GM12878 (cell line): ENCODE results near the gene EYS. TPM values are rescaled to one million over a fixed set of nuclear protein-coding genes. Genes with fewer than 3 reads are reported as not detected.

ENCODE experiments used
- ATAC-seq: fragments of 200-7000 bp; cut with Tn5 transposase; 3 replicates; pipeline ENCODE4 v1.9.1; 2020; ENCODE audit warnings: mild to moderate bottlenecking, moderate library complexity
- BruUV-seq: library from RNA; stranded (reverse); fragments of 400-500 nt; replicated peaks from 2 replicates; lab custom pipeline; 2021; lab: Mats Ljungman, UMichigan
- CTCF ChIA-PET: fragments of 300-600 bp; sonication (Branson Sonifier 250); formaldehyde crosslinking; extraction: SDS; loops from one replicate; lab custom pipeline; 2021; ENCODE audit warnings: inconsistent platforms; lab: Yijun Ruan, JAX
- POLR2A ChIA-PET: fragments of 350-600 bp; formaldehyde crosslinking; extraction: SDS; loops from one replicate; lab custom pipeline; 2021; ENCODE audit warnings: inconsistent platforms; lab: Charles Lee
- RAD21 ChIA-PET: fragments of 300-600 bp; sonication (Branson Sonifier 250); formaldehyde crosslinking; loops from one replicate; lab custom pipeline; 2023; ENCODE audit warnings: antibody characterized with exemption; ENCODE audit not compliant: unreplicated experiment; lab: Charles Lee
- SMC1A ChIA-PET: fragments of 300-600 bp; sonication (Branson Sonifier 250); formaldehyde crosslinking; loops from one replicate; lab custom pipeline; 2023; ENCODE audit not compliant: unreplicated experiment, uncharacterized antibody; lab: Charles Lee
- DNase-seq: peaks from one replicate; pipeline ENCODE4 v3.0.0-alpha.2; 2011; ENCODE audit warnings: low read depth, low spot score
- FAIRE-seq: peaks from 3 replicates; lab custom pipeline; 2011; peaks lifted over from hg19 to GRCh38; lab: Jason Lieb, UNC
- H2AFZ ChIP-seq: 2 replicates; pipeline ENCODE4 v1.6.0; 2011; ENCODE audit warnings: low read depth, low read length, control low read depth; ENCODE audit not compliant: control insufficient read depth
- H3K27ac ChIP-seq: 2 replicates; pipeline ENCODE4 v1.5.1; 2011; ENCODE audit warnings: control low read depth; ENCODE audit not compliant: control insufficient read depth, insufficient read depth
- H3K27me3 ChIP-seq, 2 experiments: replicated peaks in 1 of 2; 2 replicates each; pipeline versions ENCODE4 v1.6.0 to v1.6.1; 2011; ENCODE audit warnings: low read length in 1 of 2; ENCODE audit not compliant: control insufficient read depth in 2 of 2, insufficient read depth in 2 of 2
- H3K36me3 ChIP-seq, 2 experiments: 2 replicates each; pipeline ENCODE4 v1.5.1; 2011; ENCODE audit warnings: low read length in 1 of 2; ENCODE audit not compliant: control insufficient read depth in 2 of 2, insufficient read depth in 2 of 2
- H3K4me1 ChIP-seq: 2 replicates; pipeline ENCODE4 v1.6.1; 2011; ENCODE audit warnings: mild to moderate bottlenecking, low read length, moderate library complexity, mixed read lengths; ENCODE audit not compliant: control insufficient read depth, insufficient read depth
- H3K4me2 ChIP-seq: 2 replicates; pipeline ENCODE4 v1.6.0; 2011; ENCODE audit warnings: control low read depth; ENCODE audit not compliant: control insufficient read depth, insufficient read depth
- H3K4me3 ChIP-seq: fragments of 200-600 bp; sonication (generic); 2 replicates; pipeline ENCODE4 v1.5.1; 2016
- H3K79me2 ChIP-seq: 2 replicates; pipeline ENCODE4 v1.6.0; 2011; ENCODE audit warnings: low read length; ENCODE audit not compliant: control insufficient read depth, insufficient read depth
- H3K9ac ChIP-seq: 2 replicates; pipeline ENCODE4 v1.8.0; 2011; ENCODE audit warnings: low read length, control low read depth, mixed read lengths; ENCODE audit not compliant: control insufficient read depth, insufficient read depth
- H3K9me3 ChIP-seq: replicated peaks from 3 replicates; pipeline ENCODE4 v1.5.1; 2011; ENCODE audit warnings: mild to moderate bottlenecking, low read length; ENCODE audit not compliant: control insufficient read depth, insufficient read depth
- H4K20me1 ChIP-seq: 2 replicates; pipeline ENCODE4 v1.6.0; 2011; ENCODE audit not compliant: control insufficient read depth, insufficient read depth
- EZH2 ChIP-seq: IDR thresholded peaks from 2 replicates; pipeline ENCODE4 v1.6.1; 2012; ENCODE audit warnings: low read depth, mild to moderate bottlenecking, control low read depth, inconsistent platforms, low read length, borderline replicate concordance; ENCODE audit not compliant: control insufficient read depth
- FOS ChIP-seq: IDR thresholded peaks from 3 replicates; pipeline ENCODE4 v1.6.1; 2011; ENCODE audit warnings: borderline replicate concordance; ENCODE audit not compliant: insufficient read length; ENCODE audit errors: extremely low read depth
- MEF2A ChIP-seq: IDR thresholded peaks from 2 replicates; pipeline ENCODE4 v1.6.1; 2011; ENCODE audit warnings: low read depth, mild to moderate bottlenecking, low read length, moderate library complexity; ENCODE audit not compliant: insufficient read depth
- MTA3 ChIP-seq: IDR thresholded peaks from 2 replicates; pipeline ENCODE4 v1.6.1; 2012; ENCODE audit warnings: low read length, inconsistent platforms, borderline replicate concordance
- NFYB ChIP-seq: IDR thresholded peaks from 2 replicates; pipeline ENCODE4 v1.6.1; 2011; ENCODE audit warnings: low read depth, mild to moderate bottlenecking, low read length, improper control_type of control experiment, moderate library complexity; ENCODE audit not compliant: insufficient read depth
- NRF1 ChIP-seq: conservative IDR thresholded peaks from 2 replicates; pipeline ENCODE4 v1.6.1; 2011; ENCODE audit warnings: mild to moderate bottlenecking, low read depth, low read length, improper control_type of control experiment
- RCOR1 ChIP-seq: conservative IDR thresholded peaks from 2 replicates; pipeline ENCODE4 v1.6.1; 2012; ENCODE audit warnings: low read depth, low read length, improper control_type of control experiment
- SIN3A ChIP-seq: IDR thresholded peaks from 2 replicates; pipeline ENCODE4 v1.6.1; 2012; ENCODE audit warnings: low read depth, low read length, improper control_type of control experiment
- SPI1 ChIP-seq: IDR thresholded peaks from 2 replicates; pipeline ENCODE4 v1.6.1; 2011; ENCODE audit warnings: low read depth, mild to moderate bottlenecking, low read length, moderate library complexity, borderline replicate concordance; ENCODE audit not compliant: insufficient read depth
- ZNF274 ChIP-seq: IDR thresholded peaks from one replicate; pipeline ENCODE4 v1.8.0; 2011; ENCODE audit not compliant: insufficient read length, insufficient read depth
- WGBS: methylation state at CpG from one replicate; pipeline ENCODE4 v1.1.6; 2016; ENCODE audit warnings: low lambda C conversion rate; ENCODE audit not compliant: insufficient replicate concordance, insufficient coverage; ENCODE audit errors: missing lambda C conversion rate; 5-methylcytosine and 5-hydroxymethylcytosine counted together
- in situ Hi-C: fragments of 300-500 bp; cut with MboI; formaldehyde crosslinking; loops from 9 replicates; pipeline ENCODE4 v1.14.3; 2018; ENCODE audit warnings: mixed read lengths
- intact Hi-C: fragments of 100-400 bp; cut with micrococcal nuclease; formaldehyde crosslinking; loops from one replicate; pipeline ENCODE4 v1.14.2; 2022; ENCODE audit not compliant: unreplicated experiment
- polyA plus RNA-seq, 11 experiments: library from polyadenylated mRNA; depleted of rRNA in 4 of 11; unstranded in 6 of 11; stranded (reverse) in 5 of 11; fragments of >200 nt; fragmentation: Nextera tagmentation in 4 of 11; fragmentation: Illumina TruSeq in 1 of 11; extraction: Ambion mirVana in 4 of 11; extraction: Trizol in 1 of 11; gene quantifications; 1 replicate in 1 of 11; 2 replicates in 10 of 11; pipeline versions ENCODE4 v1.2.1 to v1.2.3, GENCODE V29; 2011 to 2016; ENCODE audit warnings: inconsistent platforms in 2 of 11, missing spikeins in 2 of 11, low read depth in 1 of 11
- total RNA-seq, 4 experiments: library from RNA; depleted of rRNA in 3 of 4; stranded (reverse); fragments of >200 nt in 3 of 4; fragmentation: Illumina TruSeq in 1 of 4; extraction: Trizol in 1 of 4; gene quantifications; 2 replicates each; pipeline versions ENCODE4 v1.2.1 to v1.2.3, GENCODE V29; 2013 to 2021
- TF ChIP-seq, protein P1 (sequence below): fragments of 450-650 bp; conservative IDR thresholded peaks from 2 replicates; pipeline ENCODE4 v1.6.1; 2017; ENCODE audit warnings: mild to moderate bottlenecking, moderate library complexity
- TF ChIP-seq, protein P2 (sequence below): IDR thresholded peaks from 2 replicates; pipeline ENCODE4 v1.6.1; 2012; ENCODE audit warnings: low read length, inconsistent platforms

The EYS gene
- total and polyA plus RNA-seq, 10 of the 15 experiments (the other 5 are each of a cell fraction or from before 2014, with no cell fraction given): under 0.01 to 0.14 (median 0.02) TPM; not detected in 1

DNA sequence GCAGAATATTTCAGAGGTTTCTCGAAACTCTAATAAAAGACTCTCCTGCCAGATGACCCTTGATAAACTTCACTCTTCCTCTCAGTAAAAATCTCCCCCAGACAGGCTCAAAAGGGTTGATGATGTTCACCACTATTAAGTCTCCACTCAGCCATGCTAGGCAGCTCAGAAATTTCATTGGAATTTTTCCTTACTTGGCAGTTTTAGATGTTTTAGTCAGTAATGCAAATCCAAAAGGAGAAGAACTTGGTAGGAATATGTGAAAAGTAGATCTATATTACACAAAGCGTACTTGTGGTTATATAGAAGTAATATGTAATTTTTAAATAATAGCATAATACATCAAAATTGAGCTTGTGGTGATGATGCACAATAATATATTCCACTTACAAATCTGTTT lies 1738.4 kb downstream of the EYS start:
- no peaks in the 10 kb centered on the region for H3K27me3 ChIP-seq
- no peak overlapping the region for H3K9ac ChIP-seq
- intact Hi-C loops: no loop called here
- in situ Hi-C loops: no loop called here
- SMC1A ChIA-PET: interaction anchor here (0.7 to 1.6 kb wide), 4 partner anchors 12 to 401 kb away, joined by 3 read pairs; no protein-coding TSS in a partner anchor
- RAD21 ChIA-PET: no interaction called here
- no peaks in the 10 kb centered on the region for H4K20me1 ChIP-seq
- CTCF ChIA-PET: interaction anchor here (0.9 kb wide), 1 partner anchor 362 kb away, joined by 3 read pairs; no protein-coding TSS in a partner anchor
- no peak for DNase-seq
- POLR2A ChIA-PET: no interaction called here
- no peaks in the 10 kb centered on the region for H3K36me3 ChIP-seq
- H3K4me1 ChIP-seq: no peaks in the 10 kb centered on the region
- no peak overlapping the region for H3K27ac ChIP-seq
- H3K9me3 ChIP-seq: no peaks in the 10 kb centered on the region
- no peak overlapping the region for H3K4me3 ChIP-seq
- no peak overlapping the region for H3K4me2 ChIP-seq
- H2AFZ ChIP-seq: no peak overlapping the region
- no peak for TF ChIP-seq RCOR1
- TF ChIP-seq SPI1: no peak
- TF ChIP-seq, protein P1, sequence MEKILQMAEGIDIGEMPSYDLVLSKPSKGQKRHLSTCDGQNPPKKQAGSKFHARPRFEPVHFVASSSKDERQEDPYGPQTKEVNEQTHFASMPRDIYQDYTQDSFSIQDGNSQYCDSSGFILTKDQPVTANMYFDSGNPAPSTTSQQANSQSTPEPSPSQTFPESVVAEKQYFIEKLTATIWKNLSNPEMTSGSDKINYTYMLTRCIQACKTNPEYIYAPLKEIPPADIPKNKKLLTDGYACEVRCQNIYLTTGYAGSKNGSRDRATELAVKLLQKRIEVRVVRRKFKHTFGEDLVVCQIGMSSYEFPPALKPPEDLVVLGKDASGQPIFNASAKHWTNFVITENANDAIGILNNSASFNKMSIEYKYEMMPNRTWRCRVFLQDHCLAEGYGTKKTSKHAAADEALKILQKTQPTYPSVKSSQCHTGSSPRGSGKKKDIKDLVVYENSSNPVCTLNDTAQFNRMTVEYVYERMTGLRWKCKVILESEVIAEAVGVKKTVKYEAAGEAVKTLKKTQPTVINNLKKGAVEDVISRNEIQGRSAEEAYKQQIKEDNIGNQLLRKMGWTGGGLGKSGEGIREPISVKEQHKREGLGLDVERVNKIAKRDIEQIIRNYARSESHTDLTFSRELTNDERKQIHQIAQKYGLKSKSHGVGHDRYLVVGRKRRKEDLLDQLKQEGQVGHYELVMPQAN: no peak
- TF ChIP-seq MTA3: no peak
- no peaks in the 10 kb centered on the region for H3K79me2 ChIP-seq
- no peak for FAIRE-seq
- WGBS: 0% methylated on average over 2 of the region's 2 CpGs
- ATAC-seq: no peak
- BruUV-seq: no TSS peak

DNA sequence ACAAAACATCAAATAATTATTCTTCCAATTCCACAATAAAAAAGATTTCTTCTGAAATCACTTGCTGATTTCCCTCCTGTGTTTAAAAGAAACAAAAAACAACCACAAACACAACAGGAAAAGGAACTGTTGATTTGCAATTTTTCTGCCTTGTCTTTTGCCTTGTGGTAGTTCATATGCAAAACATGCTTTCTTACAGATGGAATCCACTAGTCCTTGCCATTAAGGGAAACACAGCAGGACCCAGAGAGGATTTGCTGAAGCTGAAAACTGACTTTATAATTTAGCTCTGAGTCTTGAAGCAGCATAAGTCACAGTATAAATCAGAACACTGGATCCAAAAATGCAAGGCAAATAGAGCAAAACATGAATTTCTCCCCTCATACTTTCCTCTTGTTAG lies 1742.7 kb downstream of the EYS start:
- no peak overlapping the region for H2AFZ ChIP-seq
- no peaks in the 10 kb centered on the region for H3K9me3 ChIP-seq
- no peak overlapping the region for H3K9ac ChIP-seq
- intact Hi-C loops (no loop called here), in situ Hi-C loops (no loop called here)
- ChIA-PET POLR2A (no interaction called here), CTCF (interaction anchor here (1.7 kb wide), 1 partner anchor 366 kb away, joined by 8 read pairs; no protein-coding TSS in a partner anchor), SMC1A (no interaction called here), RAD21 (no interaction called here)
- H3K79me2 ChIP-seq: no peaks in the 10 kb centered on the region
- no peak overlapping the region for H3K4me3 ChIP-seq
- no peak for FAIRE-seq
- no peak overlapping the region for H3K27ac ChIP-seq
- no peak for DNase-seq
- BruUV-seq: no TSS peak
- no peaks in the 10 kb centered on the region for H3K27me3 ChIP-seq
- H3K4me2 ChIP-seq: no peak overlapping the region
- ATAC-seq: no peak
- no peaks in the 10 kb centered on the region for H4K20me1 ChIP-seq
- H3K36me3 ChIP-seq: no peaks in the 10 kb centered on the region
- no peaks in the 10 kb centered on the region for H3K4me1 ChIP-seq
- TF ChIP-seq, protein P2, sequence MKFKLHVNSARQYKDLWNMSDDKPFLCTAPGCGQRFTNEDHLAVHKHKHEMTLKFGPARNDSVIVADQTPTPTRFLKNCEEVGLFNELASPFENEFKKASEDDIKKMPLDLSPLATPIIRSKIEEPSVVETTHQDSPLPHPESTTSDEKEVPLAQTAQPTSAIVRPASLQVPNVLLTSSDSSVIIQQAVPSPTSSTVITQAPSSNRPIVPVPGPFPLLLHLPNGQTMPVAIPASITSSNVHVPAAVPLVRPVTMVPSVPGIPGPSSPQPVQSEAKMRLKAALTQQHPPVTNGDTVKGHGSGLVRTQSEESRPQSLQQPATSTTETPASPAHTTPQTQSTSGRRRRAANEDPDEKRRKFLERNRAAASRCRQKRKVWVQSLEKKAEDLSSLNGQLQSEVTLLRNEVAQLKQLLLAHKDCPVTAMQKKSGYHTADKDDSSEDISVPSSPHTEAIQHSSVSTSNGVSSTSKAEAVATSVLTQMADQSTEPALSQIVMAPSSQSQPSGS: no peak
- TF ChIP-seq NFYB (no peak), EZH2 (no peak), SIN3A (no peak), NRF1 (no peak), ZNF274 (no peak), MEF2A (no peak), FOS (no peak)
